Ovary (tissue), 10 donors: Measurements from ENCODE around the gene SLC39A13. TPM values are rescaled to one million over a fixed set of nuclear protein-coding genes. Genes with fewer than 3 reads are reported as not detected.

Experiments used
- DNase-seq, 5 donors: peaks; one replicate each; pipeline ENCODE4 v3.0.0-alpha.2; 2019 to 2020
- H3K27ac ChIP-seq, 2 donors: fragments of 200-600 bp; one replicate each; pipeline versions ENCODE4 v1.5.1 to v1.8.0; 2019 to 2022
- H3K27me3 ChIP-seq: fragments of 200-600 bp; one replicate; pipeline ENCODE4 v1.8.0; 2022
- H3K36me3 ChIP-seq: fragments of 200-600 bp; sonication (generic); one replicate; pipeline ENCODE4 v1.5.1; 2019
- H3K4me1 ChIP-seq: one replicate; pipeline ENCODE4 v1.8.1; 2013; ENCODE audit warnings: mild to moderate bottlenecking, moderate library complexity; ENCODE audit not compliant: insufficient read depth
- H3K4me3 ChIP-seq: fragments of 200-600 bp; sonication (generic); one replicate; pipeline ENCODE4 v1.5.1; 2017
- H3K9me3 ChIP-seq, 2 donors: fragments of 200-600 bp in 1 of 2; sonication (generic) in 1 of 2; one replicate each; pipeline versions ENCODE4 v1.5.1 to v1.8.1; 2013 to 2019; ENCODE audit warnings: mild to moderate bottlenecking in 1 of 2, moderate library complexity in 1 of 2
- EP300 ChIP-seq: sonication (generic); formaldehyde crosslinking; IDR thresholded peaks from one replicate; pipeline ENCODE4 v1.6.1; 2017; ENCODE audit warnings: antibody characterized with exemption
- POLR2A ChIP-seq: fragments of 450-650 bp; IDR thresholded peaks from one replicate; pipeline ENCODE4 v1.6.1; 2017; ENCODE audit warnings: antibody characterized with exemption, mild to moderate bottlenecking, moderate library complexity
- WGBS, 3 donors: extraction: QIAGEN DNeasy Blood & Tissue Kit in 1 of 3; methylation state at CpG; one replicate each; pipeline versions ENCODE4 v1.1.5 to v1.1.7; 2013 to 2017; 5-methylcytosine and 5-hydroxymethylcytosine counted together
- intact Hi-C, 4 donors: fragments of 100-400 bp; cut with DNase I; formaldehyde crosslinking; loops; one replicate each; pipeline versions ENCODE4 v1.11.0 to v1.15.1; 2022 to 2023
- long read RNA-seq, 3 donors: library from polyadenylated mRNA in 2 of 3; unstranded in 2 of 3; transcript quantifications; one replicate each; pipeline ENCODE4 v2.0.0 and lab custom pipeline, GENCODE V29; 2021 to 2026
- polyA plus RNA-seq, 2 donors: library from polyadenylated mRNA; stranded (reverse); fragments of 200-250 nt in 1 of 2; fragments of 350-450 nt in 1 of 2; fragmentation: Illumina TruSeq in 1 of 2; extraction: RNeasy Lipid Tissue Mini Kit (QIAGEN cat#74804) in 1 of 2; gene quantifications; one replicate each; pipeline ENCODE4 v1.2.3, GENCODE V29; 2013 to 2014
- total RNA-seq, 7 donors: library from RNA; depleted of rRNA in 2 of 7; stranded (reverse); fragments of >200 nt in 2 of 7; fragmentation: NEBNext Ultra II Directional in 3 of 7; extraction: Animal tissue kit (Norgen Biotek cat#: 25700) in 3 of 7; gene quantifications; one replicate each; pipeline versions ENCODE4 v1.1.0 to v1.2.4, GENCODE V29; 2016 to 2023
- TF ChIP-seq, protein P1 (sequence below), 3 donors: fragments of 450-650 bp in 2 of 3; fragments of 200-600 bp in 1 of 3; IDR thresholded peaks; one replicate each; pipeline versions ENCODE4 v1.5.1 to v1.8.0; 2016 to 2022; ENCODE audit warnings: antibody characterized with exemption in 3 of 3, mild to moderate bottlenecking in 1 of 3
- donor health status: DM: no; HTN: no; CAD: no; lungs with moderate emphysema.
- donor health status: DM: no; HTN: no; CAD: no.
- donor health status: Bipolar disorder and iron deficiency.
- donor health status: DM: yes; HTN: yes; CAD: no.
- donor health status: DM: no; HTN: no; CAD: no.
- donor health status: DM: yes; HTN: yes; CAD: no.

Gene SLC39A13
- total RNA-seq (10 to 100 TPM; 38.7 to 60.2 (median 51.7) TPM), polyA plus RNA-seq (10 to 100 TPM in 1 of 2 donors, 1 to 10 TPM in 1; 2.8 to 54.8 TPM)
- long read RNA-seq, donor 1, partial matches to known transcripts = 68 of 259 reads
- long read RNA-seq, donor 1, other reads (novel, unspliced or antisense) = 188 of 259 reads
- long read RNA-seq, donor 2, partial matches to known transcripts = 0 of 12 reads
- long read RNA-seq, donor 2, other reads (novel, unspliced or antisense) = 9 of 12 reads
- long read RNA-seq, donor 3, partial matches to known transcripts = 48 of 265 reads
- long read RNA-seq, donor 3, other reads (novel, unspliced or antisense) = 207 of 265 reads

DNA sequence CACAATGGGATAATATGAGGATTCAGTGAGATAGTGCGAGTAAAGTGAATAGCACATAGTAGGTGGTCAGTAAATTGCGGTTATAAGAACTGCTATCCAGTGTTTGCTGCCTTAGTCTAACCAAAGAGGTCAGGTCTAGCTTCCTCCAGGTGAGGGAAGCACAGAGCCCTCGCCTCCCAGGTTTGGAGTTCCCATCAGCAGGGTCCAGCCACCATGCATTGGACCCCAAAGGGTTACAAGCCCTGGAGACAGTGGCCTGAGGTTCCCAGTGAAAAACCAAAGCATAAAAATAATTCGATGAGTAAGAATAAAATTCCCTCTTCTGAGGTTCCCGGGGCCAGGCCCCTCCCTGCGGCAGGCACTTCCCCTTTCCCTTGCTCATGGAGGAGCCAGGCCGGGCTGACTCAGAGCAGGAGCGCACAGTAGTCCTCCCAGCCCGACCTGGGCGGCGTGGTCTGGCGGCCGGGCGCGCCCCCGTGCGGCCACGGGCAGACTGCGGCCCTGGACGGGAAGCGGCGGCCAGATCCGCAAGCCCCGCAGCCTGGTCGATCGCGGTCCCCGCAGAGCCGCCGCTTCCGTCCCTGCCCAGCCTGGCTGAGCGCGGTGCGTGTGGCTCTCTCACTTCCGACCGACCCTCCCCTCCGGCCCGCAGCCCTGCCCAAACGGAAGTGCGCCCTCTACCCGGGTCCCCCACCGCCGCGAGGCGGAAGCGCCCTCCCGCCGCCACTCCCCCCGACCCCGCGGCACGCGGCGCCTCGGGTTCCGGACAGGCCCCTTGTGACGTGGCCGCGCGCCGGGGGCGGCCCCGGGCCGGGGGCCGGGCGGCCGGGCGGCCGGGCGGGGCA is at the start of gene SLC39A13:
Gene SLC39A13, plus strand, starts transcription at position 845 of the 845 bp plus-strand sequence. CDS start 1,505 bp downstream, outside the sequence.
- DNase-seq = peak; percentile 94 to 97 (median 95)
- Histone ChIP-seq H3K4me3 (peak within 1 kb of the TSS; percentile 79), H3K36me3 (no peaks in the 10 kb centered on the region), H3K4me1 (peaks cover 5% of the 10 kb centered on the region), H3K9me3 (no peaks in the 10 kb centered on the region), H3K27me3 (no peaks in the 10 kb centered on the region), H3K27ac (peak within 1 kb of the TSS; percentile 90 to 92)
- intact Hi-C loops = no loop called here
- WGBS, 3 donors = 1 to 5% (median 2%) methylated on average over 15 to 70 of the region's 70 CpGs
- no peak for TF ChIP-seq EP300
- peak; percentile 93 for TF ChIP-seq POLR2A
- TF ChIP-seq, protein P1, sequence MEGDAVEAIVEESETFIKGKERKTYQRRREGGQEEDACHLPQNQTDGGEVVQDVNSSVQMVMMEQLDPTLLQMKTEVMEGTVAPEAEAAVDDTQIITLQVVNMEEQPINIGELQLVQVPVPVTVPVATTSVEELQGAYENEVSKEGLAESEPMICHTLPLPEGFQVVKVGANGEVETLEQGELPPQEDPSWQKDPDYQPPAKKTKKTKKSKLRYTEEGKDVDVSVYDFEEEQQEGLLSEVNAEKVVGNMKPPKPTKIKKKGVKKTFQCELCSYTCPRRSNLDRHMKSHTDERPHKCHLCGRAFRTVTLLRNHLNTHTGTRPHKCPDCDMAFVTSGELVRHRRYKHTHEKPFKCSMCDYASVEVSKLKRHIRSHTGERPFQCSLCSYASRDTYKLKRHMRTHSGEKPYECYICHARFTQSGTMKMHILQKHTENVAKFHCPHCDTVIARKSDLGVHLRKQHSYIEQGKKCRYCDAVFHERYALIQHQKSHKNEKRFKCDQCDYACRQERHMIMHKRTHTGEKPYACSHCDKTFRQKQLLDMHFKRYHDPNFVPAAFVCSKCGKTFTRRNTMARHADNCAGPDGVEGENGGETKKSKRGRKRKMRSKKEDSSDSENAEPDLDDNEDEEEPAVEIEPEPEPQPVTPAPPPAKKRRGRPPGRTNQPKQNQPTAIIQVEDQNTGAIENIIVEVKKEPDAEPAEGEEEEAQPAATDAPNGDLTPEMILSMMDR (IDR thresholded peaks at IDR 0.05) = peak; percentile 85 to 98 (median 98)

DNA sequence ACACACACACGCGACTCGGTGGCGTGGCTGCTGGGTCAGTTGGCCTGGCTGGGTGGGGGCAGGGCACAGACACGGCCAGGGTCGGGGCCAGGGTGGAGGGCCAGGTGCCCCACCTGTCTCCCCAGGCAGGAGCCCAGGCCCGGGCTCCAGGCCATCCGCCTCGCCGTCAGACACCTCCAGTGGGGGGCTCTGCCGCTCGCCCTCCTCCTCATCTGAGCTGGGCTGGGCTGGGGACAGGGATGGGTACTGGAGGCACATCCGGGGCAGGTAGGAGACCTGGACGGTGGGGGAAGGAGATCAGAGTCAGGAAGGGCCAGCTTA is 49.7 kb upstream of the SLC39A13 start:
- DNase-seq = peak in 1 of 5 donors; percentile 30
- intact Hi-C loops = loop anchor here in 3 of 4 donors (5.0 to 10.0 kb wide), 7 partner anchors 94 to 474 kb away; partner anchors contain the start of genes ARFGAP2 (in 2 of the 3) and NR1H3 (in 1 of the 3)
- no peak overlapping the region for H3K27ac ChIP-seq
- H3K36me3 ChIP-seq = no peaks in the 10 kb centered on the region
- 74 to 80% (median 79%) methylated on average over 14 of the region's 14 CpGs for WGBS, 3 donors
- TF ChIP-seq POLR2A (no peak), EP300 (no peak)
- TF ChIP-seq, protein P1 (IDR thresholded peaks at IDR 0.05) = no peak
- H3K4me1 ChIP-seq = no peaks in the 10 kb centered on the region
- H3K4me3 ChIP-seq = no peak overlapping the region
- no peaks in the 10 kb centered on the region for H3K9me3 ChIP-seq
- no peaks in the 10 kb centered on the region for H3K27me3 ChIP-seq

DNA sequence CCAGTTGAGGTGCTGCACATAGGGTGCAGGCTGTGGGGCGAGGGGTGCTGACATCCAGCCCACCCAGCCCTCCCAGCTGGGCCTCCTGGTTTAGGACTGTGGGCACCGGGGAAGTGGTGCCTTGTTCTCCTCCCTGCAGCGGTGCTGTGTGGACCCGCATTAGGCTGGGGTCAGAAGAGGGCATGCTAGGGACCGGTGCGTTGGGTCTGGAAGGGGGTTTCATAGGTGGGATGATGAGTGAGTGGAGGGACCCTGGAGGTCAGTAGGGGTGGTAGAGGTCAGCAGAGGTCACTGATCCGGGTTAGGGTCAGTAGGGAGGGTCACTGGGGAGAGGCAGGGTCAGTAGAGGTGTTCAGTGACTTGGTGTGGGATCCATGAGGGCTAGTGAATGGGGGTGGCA is 49.2 kb upstream of the SLC39A13 start:
- H3K27me3 ChIP-seq = no peaks in the 10 kb centered on the region
- H3K4me3 ChIP-seq = no peak overlapping the region
- DNase-seq = peak in 1 of 5 donors; percentile 23
- WGBS, 3 donors = 77 to 80% (median 78%) methylated on average over 7 of the region's 7 CpGs
- no peaks in the 10 kb centered on the region for H3K36me3 ChIP-seq
- no peak overlapping the region for H3K27ac ChIP-seq
- H3K4me1 ChIP-seq = no peaks in the 10 kb centered on the region
- intact Hi-C loops = loop anchor here in 3 of 4 donors (5.0 to 10.0 kb wide), 7 partner anchors 94 to 474 kb away; partner anchors contain the start of genes ARFGAP2 (in 2 of the 3) and NR1H3 (in 1 of the 3)
- H3K9me3 ChIP-seq = no peaks in the 10 kb centered on the region
- TF ChIP-seq EP300 = no peak
- TF ChIP-seq, protein P1 (IDR thresholded peaks at IDR 0.05) = no peak
- no peak for TF ChIP-seq POLR2A

DNA sequence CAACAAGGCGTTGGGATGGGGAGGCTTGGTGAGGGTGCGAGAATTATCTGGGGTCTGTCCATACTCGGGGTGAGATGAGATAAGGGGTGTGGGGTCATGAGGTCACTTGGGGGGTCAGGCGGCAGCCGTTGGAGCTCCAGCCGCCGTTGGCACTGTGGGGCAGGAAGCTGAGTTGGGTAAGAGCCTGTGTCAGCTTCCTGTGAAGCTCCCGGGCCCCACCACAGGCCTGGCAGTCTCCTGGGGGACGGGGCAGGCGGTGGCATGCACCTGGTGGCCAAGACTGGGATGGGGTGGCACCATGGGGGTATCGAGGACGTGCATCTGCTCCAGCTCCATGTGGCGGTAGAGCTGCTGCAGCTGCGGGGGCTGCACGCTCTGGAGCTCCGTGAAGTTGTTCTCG is 48.8 kb upstream of the SLC39A13 start:
- intact Hi-C loops = loop anchor here in 3 of 4 donors (5.0 to 10.0 kb wide), 7 partner anchors 95 to 475 kb away; partner anchors contain the start of genes ARFGAP2 (in 2 of the 3) and NR1H3 (in 1 of the 3)
- DNase-seq = peak in 1 of 5 donors; percentile 30
- no peak overlapping the region for H3K4me3 ChIP-seq
- WGBS, 3 donors = 77 to 82% (median 78%) methylated on average over 17 of the region's 17 CpGs
- no peak overlapping the region for H3K27ac ChIP-seq
- H3K36me3 ChIP-seq = no peaks in the 10 kb centered on the region
- TF ChIP-seq EP300 (no peak), POLR2A (no peak)
- TF ChIP-seq, protein P1 (IDR thresholded peaks at IDR 0.05) = no peak
- no peaks in the 10 kb centered on the region for H3K27me3 ChIP-seq
- no peaks in the 10 kb centered on the region for H3K4me1 ChIP-seq
- H3K9me3 ChIP-seq = no peaks in the 10 kb centered on the region
